ENCODE results near the gene BBOX1.
A peak's percentile ranks its signal among the peaks of the same experiment; 100 is the strongest.

The BBOX1 gene

GRCh38 chr11:27025957-27026733 lies 14.5 kb upstream of the BBOX1 start:
- no peak for DNase-seq

- no peak for DNase-seq
Observed at GRCh38 chr11:27028561-27028965, 12.1 kb upstream of the BBOX1 start.

- DNase-seq = no peak
Observed at GRCh38 chr11:27029966-27030365, 10.6 kb upstream of the BBOX1 start.

DNA sequence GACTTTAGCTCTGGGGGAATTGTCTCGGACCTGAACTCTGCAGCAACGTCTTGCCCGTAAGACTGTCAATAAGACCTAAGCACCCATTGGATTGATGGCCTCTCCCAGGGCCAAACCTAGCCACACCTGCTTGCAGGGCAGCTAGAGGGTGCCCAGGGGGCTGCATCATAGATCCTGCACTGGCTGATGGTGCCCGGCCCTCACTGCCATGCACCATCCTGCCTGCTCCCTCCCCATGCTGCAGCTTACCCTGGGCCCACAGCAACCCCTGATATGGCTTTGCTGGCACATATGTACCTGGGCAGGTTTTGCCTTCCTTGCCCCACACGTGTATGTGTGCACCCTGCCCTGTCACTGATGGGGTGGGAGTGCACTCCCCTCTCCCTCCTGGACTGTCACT lies 8.9 kb upstream of the BBOX1 start:
- DNase-seq = no peak

DNA sequence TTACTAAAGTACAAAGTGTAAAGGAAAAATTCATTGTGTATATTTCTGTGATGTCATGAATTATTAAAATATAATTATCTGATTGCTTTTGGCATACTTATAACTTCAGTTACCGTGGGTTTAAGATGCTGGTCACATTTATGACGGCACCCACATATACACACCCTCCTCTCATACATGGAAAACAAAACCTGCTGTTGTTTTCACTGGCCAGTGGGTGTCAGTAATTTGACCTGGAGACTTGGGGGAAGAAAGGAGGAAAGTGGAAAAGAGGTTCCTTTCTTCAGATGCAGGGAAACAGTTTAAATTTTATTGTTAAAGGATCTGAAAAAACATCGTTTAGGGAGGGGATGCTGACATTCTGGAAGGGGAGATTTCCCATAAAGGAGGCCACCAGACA lies 742 bp upstream of the BBOX1 start:
- no peak for DNase-seq

GRCh38 chr11:27041141-27041899 lies 705 bp downstream of the BBOX1 start:
- no peak for DNase-seq

DNA sequence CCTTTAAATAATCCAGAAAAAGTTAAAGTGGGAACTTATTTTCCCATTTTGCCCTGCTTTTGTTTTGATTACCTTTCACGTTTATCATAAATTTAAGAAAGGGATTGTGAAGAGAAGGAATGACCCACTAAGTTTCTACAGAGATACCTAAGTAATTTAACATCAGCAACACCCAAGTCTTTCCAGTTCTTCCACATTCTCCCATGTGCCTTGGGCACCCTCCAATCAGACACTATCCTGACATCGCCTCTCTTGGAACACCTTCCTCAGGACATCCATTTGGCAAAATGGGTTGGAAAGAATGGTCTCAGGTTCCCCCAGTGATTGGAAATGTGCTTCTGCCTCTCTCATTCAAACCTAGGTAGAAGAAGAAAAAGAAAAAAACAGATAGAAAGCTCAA lies 6.3 kb downstream of the BBOX1 start:
- DNase-seq = no peak

DNA sequence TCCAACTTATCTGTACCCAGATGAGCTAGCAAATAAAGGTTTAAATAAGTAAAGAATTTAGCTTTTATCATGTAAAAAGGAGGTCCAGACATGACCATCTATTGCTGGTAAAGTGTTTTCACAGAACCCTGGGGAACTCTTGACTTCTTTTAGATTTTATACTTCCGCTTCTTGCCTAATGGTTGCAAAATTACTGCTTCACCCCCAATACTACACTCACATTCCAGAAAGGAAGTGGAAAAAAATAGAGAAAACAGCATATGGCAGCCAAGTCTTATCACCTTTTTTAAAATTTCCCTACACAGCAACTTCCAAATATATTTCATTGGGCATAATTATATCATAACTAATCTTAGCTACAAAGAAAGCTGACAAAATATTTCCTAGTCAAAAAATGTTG lies 12.1 kb downstream of the BBOX1 start:
- no peak for DNase-seq

GRCh38 chr11:27055065-27055682 lies 14.6 kb downstream of the BBOX1 start:
- DNase-seq = no peak

DNA sequence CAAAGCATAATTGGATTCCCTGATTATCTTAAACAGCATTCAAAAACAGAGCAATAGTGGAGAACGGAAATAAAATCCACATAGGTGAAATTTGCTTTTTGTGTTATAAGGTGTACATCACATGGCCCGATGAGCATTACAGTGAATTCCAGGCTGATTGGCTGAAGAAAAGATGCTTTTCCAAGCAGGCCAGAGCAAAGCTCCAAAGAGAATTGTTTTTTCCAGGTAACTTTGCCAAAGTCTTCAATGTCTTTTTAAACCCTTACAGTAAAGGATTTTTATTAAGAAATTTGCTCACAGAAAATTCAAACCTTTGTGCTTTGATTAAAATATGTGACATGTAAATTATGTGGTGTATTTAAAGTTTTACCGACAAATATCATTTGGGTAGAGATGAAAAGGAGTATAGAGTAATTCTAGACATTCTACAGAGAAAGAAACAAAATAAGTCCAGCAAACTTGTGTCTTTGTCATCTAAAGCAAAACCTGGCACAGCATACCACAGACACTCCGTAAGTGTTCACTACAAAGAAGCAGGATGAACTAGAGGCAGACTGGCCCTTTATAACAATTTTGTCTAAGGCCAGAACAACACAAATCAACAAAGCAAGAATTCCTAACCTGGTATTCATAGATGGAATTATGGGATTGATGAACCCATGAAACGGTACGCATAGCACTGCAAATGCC lies 16.6 kb downstream of the BBOX1 start:
- no peak for DNase-seq

DNA sequence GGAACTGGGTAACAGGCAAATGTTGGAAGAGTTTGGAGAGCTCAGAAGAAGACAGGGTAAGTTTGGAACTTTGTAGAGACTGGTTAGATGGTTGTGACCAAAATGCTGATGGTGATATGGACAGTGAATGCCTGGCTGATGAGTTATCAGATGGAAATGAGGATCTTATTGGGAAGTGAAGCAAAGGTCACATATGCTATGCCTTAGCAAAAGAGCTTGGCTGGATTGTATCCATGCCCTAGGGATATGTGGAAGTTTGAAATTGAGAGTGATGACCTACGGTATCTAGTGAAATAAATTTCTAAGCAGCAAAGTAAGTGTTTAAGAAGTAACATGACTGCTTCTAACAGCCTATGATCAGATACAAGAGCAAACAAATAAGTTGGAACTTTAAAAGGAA lies 17.8 kb downstream of the BBOX1 start:
- DNase-seq = peak; percentile 89

DNA sequence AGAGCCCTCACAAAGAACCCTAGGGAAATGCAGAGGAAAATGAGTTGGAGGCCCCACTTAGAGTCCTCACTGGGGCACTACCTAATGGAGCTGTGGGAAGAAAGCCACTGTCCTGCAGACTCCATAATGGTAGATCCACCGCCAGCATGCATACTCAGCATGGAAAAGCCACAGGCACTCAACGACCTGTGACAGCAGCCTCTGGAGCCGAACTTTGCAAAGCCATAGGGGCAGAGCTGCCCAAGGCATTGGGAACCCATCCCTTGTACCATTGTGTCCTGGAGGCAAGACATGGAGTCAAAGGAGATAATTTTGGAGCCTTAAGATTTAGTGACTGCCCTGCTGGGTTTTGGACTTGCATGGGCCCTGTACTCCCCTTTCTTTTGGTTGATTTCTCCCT lies 18.8 kb downstream of the BBOX1 start:
- no peak for DNase-seq

DNA sequence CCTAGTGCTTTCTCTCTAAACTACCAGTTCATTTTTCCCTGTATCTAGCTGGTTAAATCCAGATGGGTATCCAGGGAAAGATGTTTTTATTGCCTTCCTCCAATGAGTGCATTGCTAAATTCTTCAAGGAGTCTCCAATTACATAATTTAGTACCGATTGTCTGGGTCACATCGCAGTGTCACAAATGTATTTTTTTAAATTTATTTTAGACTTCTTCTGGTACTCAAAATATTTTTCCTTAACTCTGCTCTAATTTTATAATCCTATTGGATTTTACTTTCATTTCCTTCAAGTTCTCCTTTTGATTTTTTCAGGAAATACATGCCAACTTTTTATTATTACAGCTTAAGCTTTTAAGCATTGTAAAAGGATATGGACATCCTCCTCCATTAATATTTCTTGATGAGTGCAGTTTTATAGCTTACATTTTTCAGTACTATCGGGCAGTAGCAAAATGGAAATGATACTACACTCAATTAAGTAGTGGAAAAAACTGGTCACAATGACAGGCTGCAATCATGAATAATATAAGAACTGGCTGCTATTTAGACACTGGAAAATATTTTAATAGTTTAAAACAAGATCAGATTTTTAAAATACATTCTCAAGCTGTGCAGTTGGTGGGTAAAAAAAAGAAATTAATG lies 20.3 kb downstream of the BBOX1 start:
- DNase-seq = no peak

- no peak for DNase-seq
Observed at GRCh38 chr11:27061461-27061821, 20.8 kb downstream of the BBOX1 start.

DNA sequence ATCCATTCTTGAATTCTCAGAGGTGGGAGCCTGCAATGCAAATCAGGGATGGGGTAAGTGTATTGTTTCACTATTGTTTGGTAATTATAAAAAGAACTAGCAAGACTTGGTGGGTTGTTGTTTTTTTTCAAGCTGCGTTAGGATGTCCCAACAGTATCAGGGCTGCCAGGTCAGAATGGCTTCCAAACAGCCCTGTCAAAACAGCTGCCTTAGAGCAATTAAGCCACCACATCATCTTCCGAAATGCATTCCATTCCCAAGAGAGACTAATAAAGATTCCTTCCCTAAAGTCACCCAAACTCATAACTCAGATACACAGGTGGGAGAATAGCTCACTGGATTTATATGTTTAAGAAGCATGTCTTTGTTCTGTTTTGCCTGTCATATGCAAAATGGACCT lies 23.5 kb downstream of the BBOX1 start:
- no peak for DNase-seq

DNA sequence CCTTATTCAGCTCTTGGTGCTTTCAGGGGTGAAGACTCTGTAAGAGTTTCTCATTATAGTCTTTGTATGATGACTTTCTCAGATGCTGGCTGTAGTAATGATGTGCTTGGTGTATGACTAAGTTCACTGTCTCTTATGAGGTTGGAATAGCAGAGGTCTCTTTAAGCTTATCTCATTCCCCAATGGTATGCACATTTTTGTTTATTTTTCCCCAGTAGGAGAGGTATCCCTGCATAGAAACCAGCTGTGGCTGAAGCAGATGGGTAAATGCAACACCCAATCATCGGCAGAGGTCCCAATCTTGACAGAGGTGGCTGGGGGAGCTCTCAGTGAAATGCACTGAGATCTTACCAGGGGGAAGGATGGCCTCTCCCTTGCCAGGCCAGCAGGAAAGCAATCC lies 34.6 kb downstream of the BBOX1 start:
- peak; percentile 28 for DNase-seq

DNA sequence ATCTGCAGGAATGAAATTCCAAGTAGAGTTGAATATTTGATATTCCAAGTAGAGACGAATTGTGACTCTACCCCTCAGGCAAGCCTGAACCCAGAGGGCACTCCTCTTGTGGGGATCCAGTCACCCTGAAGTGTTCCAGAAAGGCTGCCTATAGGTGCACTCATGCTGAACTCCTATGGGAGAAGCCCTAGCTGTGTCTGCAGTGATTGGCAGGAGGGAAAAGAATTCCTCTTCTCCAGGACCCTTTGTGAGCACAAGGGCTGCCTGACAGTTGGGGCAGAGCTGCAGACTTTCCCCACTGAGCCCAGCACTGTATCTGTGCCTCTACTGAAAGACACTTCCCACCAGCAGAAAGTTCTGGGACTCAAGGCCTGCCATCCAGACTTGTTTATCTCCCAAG lies 35.0 kb downstream of the BBOX1 start:
- DNase-seq = no peak

DNA sequence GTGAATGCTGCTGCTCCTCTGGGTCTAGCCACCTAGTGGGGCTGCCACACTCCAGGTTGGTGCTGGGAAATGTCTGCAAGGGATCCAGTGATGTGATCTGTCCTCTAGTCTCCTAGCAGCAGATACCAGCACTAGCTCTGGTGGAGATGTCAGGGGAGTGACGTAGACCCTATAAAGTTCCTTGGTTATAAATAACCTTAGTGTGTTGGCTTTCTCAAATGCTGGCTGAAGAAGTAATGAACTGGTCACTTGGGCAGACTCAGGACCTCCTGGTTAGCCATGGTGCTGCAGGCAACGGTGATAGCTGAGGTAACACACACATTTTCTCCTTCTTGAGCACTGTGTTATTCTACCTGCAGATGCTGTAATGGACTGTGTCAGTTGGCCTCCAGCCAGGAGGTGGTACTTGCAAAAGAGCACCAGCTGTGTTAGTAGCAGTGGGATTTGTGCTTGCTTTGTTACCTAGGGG lies 35.5 kb downstream of the BBOX1 start:
- DNase-seq = no peak

GRCh38 chr11:27081056-27081455 lies 40.4 kb downstream of the BBOX1 start:
- DNase-seq = no peak

DNA sequence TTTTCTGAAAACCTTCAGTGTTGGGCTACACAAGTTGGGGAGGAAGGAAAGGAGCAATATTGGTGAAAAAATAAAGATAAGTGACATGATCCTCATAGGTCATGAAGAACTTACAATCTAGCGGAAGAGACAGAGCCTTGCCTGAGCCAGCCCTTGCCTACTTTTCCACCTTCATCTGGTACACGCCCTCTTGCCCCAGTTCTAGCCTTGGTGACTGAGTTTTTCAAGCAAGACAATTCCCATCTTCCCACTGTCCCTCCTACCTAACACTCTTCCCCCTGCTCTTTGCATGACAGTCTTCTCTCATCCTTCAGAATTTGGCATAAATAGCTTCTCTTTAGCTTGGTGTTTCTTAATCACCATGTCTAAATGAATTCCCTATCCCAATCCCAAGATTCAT lies 42.6 kb downstream of the BBOX1 start:
- DNase-seq = no peak

DNA sequence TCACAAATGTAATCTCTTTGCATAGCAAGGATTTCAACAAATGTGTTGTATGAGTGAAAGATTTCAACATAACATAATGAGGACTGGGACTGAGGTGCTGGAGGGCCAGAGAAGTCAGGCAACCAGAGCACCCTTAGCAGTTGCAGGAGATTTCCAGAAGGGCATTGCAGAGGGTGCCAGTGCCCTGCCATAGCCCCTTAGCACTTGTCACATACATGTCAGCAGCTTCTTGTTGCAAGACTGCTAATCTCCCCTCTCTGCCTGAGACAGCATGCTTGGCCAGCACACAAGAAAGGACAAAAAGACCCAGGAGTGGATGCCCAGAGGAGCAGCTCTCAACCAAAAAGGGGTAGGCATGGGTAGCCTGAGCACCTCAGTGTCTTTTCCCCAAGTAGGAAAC lies 43.2 kb downstream of the BBOX1 start:
- no peak for DNase-seq

DNA sequence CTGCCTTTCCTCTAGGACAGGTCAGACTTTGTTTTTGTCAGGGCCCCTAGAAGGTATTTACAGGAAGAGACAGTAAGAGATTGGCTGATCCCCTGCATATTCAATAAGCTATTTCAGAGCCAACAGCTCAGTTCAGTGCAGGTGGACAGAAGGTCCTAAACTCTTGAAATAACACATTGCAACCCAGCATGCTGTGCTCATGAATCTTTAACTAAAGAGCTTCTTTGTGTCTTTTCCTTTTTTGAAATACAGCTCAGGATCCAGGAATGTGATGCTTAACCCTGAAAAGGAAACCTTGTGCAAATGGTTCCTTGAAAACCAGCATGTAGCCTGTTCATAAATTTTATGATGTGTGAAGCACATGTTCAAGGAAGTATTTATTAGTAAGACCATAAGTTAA lies 43.9 kb downstream of the BBOX1 start:
- DNase-seq = peak; percentile 43

DNA sequence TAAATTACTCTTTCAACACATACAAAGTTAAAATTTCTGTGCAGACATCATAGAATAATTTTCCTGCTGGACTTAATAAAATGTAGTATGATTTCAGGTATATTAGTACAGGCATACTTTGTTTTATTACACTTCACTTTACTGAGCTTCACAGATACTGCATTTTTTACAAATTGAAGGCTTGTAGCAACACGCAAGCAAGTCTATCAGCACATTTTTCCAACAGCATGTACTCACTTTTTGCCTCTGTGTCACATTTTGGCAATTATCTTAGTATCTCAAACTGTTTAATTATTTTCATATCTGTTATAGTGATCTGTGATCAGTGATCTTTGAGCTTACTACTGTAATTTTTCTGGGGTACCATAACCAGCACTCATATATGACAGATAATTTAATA lies 44.5 kb downstream of the BBOX1 start:
- no peak for DNase-seq

All from EL (cell line).